GM21381 (cell line): Measurements from ENCODE around the gene ABCA12.
"Not testable (repeated sequence)": the region's sequence is repeated elsewhere in the genome, so short reads cannot be mapped to it uniquely, and the experiment has no call there.

Experiments used
- ATAC-seq: cut with Tn5 transposase; IDR thresholded peaks from one replicate; pipeline ENCODE4 v1.9.1; 2021; ENCODE audit warnings: mild to moderate bottlenecking, moderate library complexity; ENCODE audit not compliant: unreplicated experiment

ABCA12 gene, protein sequence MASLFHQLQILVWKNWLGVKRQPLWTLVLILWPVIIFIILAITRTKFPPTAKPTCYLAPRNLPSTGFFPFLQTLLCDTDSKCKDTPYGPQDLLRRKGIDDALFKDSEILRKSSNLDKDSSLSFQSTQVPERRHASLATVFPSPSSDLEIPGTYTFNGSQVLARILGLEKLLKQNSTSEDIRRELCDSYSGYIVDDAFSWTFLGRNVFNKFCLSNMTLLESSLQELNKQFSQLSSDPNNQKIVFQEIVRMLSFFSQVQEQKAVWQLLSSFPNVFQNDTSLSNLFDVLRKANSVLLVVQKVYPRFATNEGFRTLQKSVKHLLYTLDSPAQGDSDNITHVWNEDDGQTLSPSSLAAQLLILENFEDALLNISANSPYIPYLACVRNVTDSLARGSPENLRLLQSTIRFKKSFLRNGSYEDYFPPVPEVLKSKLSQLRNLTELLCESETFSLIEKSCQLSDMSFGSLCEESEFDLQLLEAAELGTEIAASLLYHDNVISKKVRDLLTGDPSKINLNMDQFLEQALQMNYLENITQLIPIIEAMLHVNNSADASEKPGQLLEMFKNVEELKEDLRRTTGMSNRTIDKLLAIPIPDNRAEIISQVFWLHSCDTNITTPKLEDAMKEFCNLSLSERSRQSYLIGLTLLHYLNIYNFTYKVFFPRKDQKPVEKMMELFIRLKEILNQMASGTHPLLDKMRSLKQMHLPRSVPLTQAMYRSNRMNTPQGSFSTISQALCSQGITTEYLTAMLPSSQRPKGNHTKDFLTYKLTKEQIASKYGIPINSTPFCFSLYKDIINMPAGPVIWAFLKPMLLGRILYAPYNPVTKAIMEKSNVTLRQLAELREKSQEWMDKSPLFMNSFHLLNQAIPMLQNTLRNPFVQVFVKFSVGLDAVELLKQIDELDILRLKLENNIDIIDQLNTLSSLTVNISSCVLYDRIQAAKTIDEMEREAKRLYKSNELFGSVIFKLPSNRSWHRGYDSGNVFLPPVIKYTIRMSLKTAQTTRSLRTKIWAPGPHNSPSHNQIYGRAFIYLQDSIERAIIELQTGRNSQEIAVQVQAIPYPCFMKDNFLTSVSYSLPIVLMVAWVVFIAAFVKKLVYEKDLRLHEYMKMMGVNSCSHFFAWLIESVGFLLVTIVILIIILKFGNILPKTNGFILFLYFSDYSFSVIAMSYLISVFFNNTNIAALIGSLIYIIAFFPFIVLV (N-terminal part only)

DNA sequence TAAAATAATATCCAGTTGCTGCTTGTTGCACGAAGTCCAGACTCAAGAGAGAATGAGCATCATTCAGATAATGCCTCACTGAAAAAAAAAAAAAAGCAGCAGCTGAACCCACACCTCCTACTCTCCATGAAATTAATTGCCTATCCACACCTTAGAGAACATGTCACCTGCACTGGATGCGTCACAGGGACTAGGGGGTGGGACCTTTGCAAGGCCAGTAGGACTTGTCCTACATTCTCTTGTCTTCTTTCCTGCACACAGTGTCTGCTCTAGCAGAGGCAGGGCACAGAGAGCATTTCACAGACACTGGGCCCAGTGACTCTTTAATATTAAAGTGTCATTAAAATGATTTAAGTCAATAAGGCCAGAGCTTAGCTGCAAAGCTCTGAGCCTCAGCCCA, at the start of gene ABCA12:
TSS of gene ABCA12 (minus strand) at position 148 of the 400 bp plus-strand sequence. CDS start 418 bp downstream, outside the sequence.
- ATAC-seq = no peak

DNA sequence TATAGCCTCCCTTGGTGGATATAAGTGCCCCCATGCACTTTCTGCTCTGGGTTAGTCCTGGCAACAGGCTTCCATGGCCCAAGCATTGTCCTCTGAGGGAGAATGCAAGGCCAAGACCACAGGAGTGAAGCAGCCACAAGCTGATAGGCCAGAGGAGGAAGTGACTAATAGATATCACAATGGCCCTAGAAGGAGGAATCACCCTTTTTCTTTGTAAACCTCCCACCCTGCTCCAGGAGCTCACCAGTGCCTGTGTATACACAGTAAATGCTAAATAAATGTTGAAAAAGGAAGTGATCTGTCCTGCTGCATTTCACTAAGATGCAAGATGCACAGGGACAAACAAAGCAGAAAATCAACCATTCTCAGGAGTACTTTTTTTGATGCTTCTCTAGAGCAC, 49.7 kb upstream of the ABCA12 start:
- no peak for ATAC-seq

DNA sequence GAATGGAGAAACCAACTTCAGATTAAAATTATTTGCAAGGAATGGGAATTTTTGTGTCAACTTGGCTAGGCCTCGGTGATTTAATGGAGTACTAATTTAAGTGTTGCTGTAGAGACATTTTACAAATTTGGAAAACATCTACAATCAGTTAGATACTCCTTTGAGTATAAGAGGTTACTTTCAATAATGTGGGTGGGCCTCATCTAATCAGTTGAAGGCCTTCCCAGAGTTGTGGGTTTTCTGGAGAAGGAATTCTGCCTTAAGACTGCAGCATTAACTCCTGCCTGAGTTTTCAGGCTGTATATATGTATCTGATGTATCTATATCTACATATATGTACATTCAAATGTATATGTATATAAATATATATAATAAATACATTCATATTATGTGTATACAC, 47.6 kb upstream of the ABCA12 start:
- no peak for ATAC-seq

DNA sequence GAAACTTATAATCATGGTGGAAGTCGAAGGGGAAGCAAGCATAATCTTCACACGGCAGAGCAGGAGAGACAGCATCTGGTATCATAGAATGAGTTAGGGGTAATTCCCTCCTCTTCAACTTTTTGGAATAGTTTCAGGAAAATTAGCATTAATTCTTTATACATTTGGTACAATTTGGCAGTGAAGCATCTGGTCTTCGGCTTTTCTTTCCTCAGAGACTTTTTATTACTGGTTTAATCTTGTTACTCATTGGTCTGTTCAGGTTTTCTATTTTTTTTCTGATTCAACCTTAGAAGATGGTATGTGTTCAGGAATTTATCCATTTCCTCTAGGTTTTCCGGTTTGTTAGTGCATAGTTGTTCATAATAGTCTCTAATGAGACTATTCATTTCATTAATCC, 39.7 kb upstream of the ABCA12 start:
- no peak for ATAC-seq

DNA sequence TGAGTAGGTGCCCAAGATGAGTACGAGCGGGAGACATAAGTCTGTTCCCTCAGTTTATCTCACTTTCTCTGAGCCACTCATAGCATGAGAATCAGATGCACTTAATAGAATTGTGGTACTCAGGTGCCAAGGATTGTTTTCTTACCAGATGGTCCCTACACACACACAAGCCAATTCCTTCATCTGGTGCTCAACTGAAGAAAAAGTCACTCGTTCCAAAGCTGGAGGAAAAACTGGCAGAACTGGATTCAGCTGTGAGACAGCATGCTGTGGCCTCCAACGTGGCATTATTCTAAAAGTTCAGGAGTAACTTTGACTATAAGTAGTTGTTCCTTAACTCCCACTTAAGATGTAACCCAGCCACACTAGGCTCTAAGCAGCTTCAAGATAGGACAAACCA, 33.4 kb upstream of the ABCA12 start:
- no peak for ATAC-seq

DNA sequence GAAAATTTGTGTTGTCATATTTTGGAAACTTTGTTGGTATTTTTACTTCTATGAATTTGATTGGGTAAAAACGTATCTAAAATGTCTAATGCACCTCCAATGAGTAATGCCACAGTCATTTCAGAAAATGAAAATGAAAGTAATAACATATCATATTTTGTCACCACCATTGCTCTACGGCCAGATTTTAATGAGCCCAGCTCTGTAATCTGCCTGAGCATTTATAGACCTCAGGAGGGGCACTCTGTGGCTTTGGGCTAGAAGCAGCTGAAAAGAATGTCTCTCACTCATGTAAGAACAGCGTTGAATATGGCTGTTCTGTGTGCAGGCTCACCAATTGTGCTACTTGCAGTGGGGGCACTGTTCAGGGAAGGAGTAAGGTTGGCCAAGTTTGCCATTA, 32.7 kb upstream of the ABCA12 start:
- no peak for ATAC-seq

DNA sequence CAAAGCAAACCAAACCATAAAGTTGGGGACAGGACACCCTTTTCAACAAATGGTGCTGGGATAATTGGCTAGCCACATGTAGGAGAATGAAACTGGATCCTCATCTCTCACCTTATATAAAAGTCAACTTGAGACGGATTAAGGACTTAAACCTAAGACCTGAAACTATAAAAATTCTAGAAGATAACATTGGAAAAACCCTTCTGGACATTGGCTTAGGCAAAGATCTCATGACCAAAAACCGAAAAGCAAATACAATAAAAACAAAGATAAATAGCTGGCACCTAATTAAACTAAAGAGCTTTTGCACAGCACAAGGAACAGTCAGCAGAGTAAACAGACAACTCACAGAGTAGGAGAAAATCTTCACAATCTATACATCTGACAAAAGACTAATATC, 28.1 kb upstream of the ABCA12 start:
- ATAC-seq = not testable (repeated sequence)

DNA sequence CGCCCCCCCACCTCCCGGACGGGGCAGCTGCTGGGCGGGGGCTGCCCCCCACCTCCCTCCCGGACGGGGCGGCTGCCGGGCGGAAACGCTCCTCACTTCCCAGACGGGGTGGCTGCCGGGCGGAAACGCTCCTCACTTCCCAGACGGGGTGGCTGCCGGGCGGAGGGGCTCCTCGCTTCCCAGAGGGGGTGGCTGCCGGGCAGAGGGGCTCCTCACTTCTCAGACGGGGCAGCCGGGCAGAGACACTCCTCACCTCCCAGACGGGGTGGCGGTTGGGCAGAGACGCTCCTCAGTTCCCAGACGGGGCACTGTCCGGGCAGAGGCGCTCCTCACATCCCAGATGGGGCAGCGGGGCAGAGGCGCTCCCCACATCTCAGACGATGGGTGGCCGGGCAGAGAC, 24.9 kb upstream of the ABCA12 start:
- not testable (repeated sequence) for ATAC-seq

DNA sequence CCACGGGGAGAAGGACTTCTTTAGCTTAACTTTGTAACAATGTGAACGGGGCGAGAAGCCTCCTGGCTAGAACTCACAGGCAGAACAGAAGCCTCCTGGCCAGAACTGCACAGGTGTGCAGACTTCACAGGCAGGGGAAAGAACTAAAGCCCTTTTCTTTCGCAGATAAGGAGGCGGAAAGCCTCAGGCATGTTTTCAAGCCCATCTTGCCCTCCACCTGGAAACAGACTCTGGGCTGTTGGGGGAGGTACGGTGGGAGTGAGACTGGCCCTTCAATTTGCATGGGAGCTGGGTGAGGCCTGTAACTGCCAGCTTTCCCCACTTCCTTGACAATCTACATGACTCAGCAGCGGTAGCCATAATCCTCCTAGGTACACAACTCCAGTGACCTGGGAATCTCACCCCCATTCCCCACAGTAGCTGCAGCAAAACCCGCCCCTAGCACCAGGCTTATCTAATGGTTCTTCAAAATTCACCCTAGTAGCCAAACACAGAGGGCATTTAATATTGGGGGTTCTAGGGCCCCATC, 22.9 kb upstream of the ABCA12 start:
- no peak for ATAC-seq

DNA sequence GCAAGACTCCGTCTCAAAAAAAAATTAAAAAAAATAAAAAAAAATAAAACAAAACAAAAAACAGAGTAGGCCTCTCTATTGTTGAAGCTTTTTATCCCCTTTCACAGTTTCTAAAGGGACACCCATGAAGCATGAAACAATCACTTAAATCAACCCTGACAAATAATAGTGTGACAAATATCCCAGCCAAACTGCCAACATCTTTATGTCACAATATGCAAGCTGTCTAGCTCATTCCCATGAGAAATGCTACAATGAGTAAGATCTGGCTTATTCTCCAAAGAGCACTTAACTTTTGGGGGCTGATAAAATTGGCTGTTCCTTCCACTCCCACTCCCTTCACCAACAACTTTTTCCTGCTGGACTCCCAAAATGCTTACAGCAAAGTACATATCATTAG, 21.7 kb upstream of the ABCA12 start:
- ATAC-seq = no peak

DNA sequence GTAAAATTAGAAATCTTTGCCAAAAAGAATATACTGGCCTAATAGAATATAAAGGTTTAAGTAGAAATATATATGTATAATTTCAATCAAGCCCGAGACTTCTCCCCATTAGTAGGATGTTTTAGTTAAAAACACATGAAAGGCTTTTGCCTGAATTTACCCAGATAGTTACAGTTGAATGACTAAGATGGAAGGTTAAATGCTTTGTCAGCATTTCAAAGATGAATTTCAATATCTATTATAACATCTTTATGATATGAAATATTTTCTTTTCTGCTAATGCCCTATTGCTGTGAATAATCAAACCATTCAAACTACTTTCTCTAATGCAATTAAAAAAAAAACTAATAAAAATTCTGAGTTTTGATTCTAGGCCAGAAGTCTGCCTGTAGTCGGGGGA, 18.0 kb upstream of the ABCA12 start:
- ATAC-seq = no peak

DNA sequence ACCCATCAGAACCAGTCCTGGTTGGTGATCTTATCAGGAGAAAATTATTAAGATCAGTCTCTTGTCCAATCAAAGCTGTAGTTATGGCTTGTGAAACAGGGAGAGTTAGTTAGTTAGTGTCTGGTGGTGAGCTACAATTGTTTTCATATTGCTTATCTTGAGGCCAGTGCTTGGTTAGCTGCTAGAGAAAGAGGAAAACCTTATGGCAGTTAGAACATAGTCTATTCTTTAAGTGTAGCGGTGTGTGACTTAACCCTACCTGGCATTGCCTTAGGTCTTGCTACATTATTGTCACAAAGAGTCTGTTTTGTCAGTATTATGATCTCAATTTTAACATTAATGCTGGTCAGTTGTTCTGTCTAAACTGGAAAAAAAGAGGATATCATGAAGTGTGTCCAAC, 11.5 kb upstream of the ABCA12 start:
- no peak for ATAC-seq

DNA sequence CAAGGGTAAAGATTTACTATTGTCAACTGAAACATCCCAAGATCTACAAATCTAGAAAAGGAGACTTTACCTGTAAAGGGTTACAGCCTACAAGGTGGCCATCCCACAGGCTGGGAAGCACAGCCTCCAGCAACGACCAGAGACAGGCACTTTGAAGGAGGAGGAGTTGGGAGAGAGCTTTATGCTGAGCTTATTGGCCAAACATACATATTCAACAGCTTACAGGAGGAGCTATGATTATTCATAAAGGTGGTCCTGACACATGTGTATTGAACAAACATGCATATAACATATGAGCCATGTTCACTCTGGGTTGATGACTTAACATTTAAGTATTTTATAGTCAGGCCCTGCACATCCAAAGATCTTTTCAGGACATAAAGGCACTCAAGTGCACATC, 11.1 kb upstream of the ABCA12 start:
- ATAC-seq = no peak

DNA sequence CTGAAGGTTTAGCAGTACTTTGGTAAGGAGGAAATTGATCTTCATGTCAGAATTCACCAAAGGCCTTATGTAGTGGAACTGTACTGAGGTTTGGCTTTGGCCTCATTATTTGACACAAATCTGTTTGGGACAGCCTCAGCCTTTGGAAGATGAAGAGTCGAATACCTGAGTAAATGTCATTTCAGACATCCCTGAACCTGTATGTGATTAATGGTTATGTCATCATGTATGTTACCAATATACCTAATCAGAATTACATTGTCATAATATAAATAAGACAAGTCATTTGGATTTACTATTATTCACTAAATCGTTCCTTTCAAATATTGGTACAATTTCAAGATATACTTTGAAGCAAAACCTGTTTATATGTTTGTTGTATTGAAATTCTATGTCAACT, 10.6 kb upstream of the ABCA12 start:
- ATAC-seq = no peak

DNA sequence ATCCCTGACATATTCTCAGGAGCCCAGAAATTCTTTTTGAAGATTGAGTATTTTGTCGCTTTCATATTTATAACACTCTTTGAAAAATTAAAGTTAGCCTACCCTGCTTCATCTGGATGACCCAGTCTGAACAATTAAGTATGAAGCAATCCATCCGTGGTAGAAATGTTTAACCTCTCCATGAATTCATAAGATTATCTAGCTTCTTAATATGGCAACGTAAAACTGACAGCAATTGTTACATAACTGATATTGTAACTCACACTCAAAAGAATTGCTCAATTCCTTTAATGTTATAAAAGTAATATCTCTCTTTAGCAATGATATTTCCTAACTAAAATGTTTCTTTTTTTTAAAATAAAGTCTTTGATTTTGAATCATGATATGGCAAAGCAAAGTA, 7.2 kb upstream of the ABCA12 start:
- ATAC-seq = no peak

DNA sequence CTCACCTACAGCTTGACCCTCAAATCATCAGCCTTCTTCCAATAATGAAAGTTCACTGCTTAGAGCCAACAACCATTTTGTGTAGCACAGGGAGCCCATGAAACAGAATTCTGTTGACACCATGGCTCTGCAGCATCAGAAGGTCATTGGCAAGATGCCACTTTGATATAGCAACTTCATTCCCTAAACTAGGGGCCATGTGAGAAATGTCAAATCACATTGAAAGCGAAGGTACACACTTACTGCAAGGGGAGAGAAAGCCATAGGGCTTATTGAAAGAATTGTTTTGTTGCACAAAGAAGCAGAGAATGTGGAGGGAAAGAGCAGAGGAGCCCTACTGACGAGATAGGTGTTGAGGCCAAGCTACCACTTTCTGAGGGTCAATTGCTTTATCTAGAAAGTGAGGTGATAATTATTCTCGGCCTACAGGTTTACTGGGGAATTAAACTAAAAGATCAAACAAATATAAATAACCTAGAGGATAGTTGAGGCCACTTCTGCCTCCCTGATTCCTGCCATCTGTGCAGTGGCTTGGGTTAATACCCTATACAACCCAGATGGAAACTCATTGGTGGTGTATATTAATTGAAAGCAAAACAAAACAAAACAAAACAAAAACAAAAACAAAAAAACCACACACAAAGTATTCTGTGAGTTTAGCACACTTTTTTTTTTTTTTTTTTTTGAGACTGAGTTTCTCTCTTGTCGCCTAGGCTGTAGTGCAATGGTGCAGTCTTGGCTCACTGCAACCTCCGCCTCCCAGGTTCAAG, 5.9 kb upstream of the ABCA12 start:
- ATAC-seq = no peak

DNA sequence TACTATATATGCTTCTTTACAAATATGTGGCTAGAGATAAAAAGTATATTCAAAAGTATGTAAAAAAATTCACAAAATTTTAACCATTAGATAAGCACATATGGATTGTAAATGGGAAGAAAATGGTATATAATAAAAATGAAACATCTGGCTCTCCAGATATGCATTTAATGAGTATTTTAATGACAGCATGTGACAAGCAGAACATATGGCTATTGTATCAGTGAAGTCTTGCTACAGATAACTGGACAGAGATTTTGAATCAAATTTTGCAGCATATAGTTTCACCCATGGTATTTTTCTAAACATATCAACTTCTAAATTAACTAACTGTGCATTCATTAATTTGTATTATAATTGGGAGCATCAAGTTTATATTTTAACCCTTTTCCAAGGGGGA, 5.0 kb upstream of the ABCA12 start:
- no peak for ATAC-seq

DNA sequence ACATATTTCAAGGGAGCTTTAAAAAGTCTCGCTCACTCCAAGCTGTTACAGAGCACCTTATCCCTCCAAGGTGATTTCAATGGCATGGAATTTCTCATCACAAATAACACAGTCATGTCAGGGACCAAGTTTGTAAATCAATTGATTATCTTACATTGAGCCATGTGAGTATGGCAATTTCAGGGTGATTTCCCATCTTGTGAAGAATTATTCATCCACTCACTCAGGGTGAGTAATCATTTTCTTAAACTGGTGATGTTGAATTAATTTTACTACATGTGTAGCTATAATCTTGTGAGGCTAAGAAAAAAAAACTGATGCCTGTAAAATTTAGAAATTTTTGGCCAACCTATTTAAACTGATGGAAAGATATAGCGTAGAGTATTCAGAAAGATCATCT, 3.3 kb upstream of the ABCA12 start:
- ATAC-seq = no peak

DNA sequence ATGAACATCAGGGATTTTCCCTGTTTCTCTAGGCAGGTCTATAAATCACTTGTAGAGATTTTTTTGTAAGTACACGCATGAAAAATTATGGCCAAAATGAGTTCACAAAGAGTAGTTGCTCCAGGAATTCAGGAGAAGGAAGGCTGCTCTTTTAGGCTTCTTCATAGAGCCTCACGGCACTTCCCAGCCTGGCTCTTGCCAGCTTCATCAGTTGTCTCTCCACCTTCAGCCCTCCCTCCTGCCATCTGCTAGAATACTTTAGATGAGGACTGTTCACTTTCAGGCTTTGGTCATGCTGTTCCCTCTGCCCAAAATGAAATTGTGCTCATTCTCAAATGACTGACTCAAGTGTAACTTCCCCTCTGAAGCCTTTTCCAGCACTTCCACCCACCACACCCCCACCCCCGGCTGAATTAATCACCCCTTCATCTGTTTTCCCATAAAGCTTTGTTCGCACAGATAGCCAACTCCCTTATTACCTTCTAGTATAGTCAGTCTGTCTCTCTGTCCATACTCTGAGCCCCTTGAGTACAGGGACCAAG, 1.8 kb upstream of the ABCA12 start:
- no peak for ATAC-seq

DNA sequence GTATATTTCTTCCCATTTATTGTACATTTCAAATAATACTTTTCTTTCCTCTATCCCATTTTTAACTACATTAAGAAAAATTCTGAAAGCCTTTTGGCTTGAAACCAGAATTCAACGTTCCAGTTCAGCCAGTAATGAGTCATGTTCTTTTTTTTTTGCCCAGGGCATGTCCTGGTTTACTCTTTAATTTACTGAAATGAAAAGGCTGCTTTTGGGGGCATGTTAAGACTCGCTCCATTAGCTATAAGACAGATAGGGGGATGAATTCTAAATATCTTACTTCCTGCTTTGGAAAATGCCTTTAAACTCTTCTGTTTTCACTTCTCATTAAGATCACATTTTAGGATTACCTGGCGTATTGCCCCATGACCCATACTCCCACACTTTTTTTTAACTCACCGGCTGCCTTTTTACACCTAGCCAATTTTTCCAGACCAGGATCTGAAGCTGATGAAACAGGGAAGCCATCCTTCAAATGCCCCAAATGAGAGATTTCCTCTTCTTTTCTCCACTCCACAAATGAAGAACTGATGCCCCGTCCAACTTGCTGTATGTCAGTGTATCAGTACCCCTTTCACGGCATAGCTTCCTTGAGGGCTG, 585 bp downstream of the ABCA12 start:
- no peak for ATAC-seq
